Lower lobe of right lung (tissue), 2 donors: ENCODE measurements around the gene TSBP1. TPM values are rescaled to one million over a fixed set of nuclear protein-coding genes. Genes with fewer than 3 reads are reported as not detected.

Source experiments
- ATAC-seq, 2 donors: fragments of 200-7000 bp; cut with Tn5 transposase; one replicate each; pipeline ENCODE4 v1.9.1; 2020 to 2022; ENCODE audit warnings: mild to moderate bottlenecking in 2 of 2, moderate library complexity in 2 of 2
- DNase-seq: peaks from one replicate; pipeline ENCODE4 v3.0.0-alpha.2; 2020
- H3K27ac ChIP-seq: fragments of 200-600 bp; one replicate; pipeline ENCODE4 v1.8.0; 2022
- H3K27me3 ChIP-seq: fragments of 200-600 bp; one replicate; pipeline ENCODE4 v1.8.0; 2022; ENCODE audit warnings: low read depth
- H3K36me3 ChIP-seq: fragments of 200-600 bp; one replicate; pipeline ENCODE4 v1.8.0; 2022; ENCODE audit warnings: mild to moderate bottlenecking
- H3K4me1 ChIP-seq: fragments of 200-600 bp; one replicate; pipeline ENCODE4 v1.8.0; 2022
- H3K4me3 ChIP-seq: fragments of 200-600 bp; one replicate; pipeline ENCODE4 v1.8.0; 2022; ENCODE audit warnings: mild to moderate bottlenecking
- H3K9me3 ChIP-seq: fragments of 200-600 bp; one replicate; pipeline ENCODE4 v1.8.0; 2022
- CTCF ChIP-seq: fragments of 200-600 bp; IDR thresholded peaks from one replicate; pipeline ENCODE4 v1.8.0; 2022; ENCODE audit warnings: antibody characterized with exemption, mild to moderate bottlenecking
- intact Hi-C: fragments of 100-400 bp; cut with DNase I; formaldehyde crosslinking; loops from one replicate; pipeline ENCODE4 v1.11.0; 2022
- total RNA-seq: library from RNA; stranded (reverse); fragmentation: NEBNext Ultra II Directional; extraction: Animal tissue kit (Norgen Biotek cat#: 25700); gene quantifications from one replicate; pipeline ENCODE4 v1.2.1, GENCODE V29; 2021
- donor health status: DM: no; HTN: yes; CAD: no; lungs with severe emphysema.

The TSBP1 gene
- total RNA-seq, 1 donor from 2014 or later = not detected

GRCh38 chr6:32244270-32244669 lies 127.4 kb downstream of the TSBP1 start:
- H3K4me3 ChIP-seq = no peak overlapping the region
- H3K36me3 ChIP-seq = no peaks in the 10 kb centered on the region
- H3K27me3 ChIP-seq = no peaks in the 10 kb centered on the region
- peaks cover 16% of the 10 kb centered on the region for H3K4me1 ChIP-seq
- TF ChIP-seq CTCF = no peak
- intact Hi-C loops = no loop called here
- DNase-seq (no peak), ATAC-seq (peak; percentile 45 to 57)
- H3K9me3 ChIP-seq = no peaks in the 10 kb centered on the region
- H3K27ac ChIP-seq = peak overlapping the region; percentile 69

Other genes with a start within 250 kb of the TSBP1 start
- gene ATF6B, start 243.7 kb downstream of the TSBP1 start, total RNA-seq = 83.7 TPM
- gene FKBPL, start 241.6 kb downstream of the TSBP1 start, total RNA-seq = 5.8 TPM
- 1.2 TPM for gene PRRT1, start 220.0 kb downstream of the TSBP1 start, total RNA-seq
- gene PPT2, start 217.8 kb downstream of the TSBP1 start, total RNA-seq = 13.7 TPM
- 13.4 TPM for gene EGFL8, start 207.3 kb downstream of the TSBP1 start, total RNA-seq
- gene AGPAT1, start 195.8 kb downstream of the TSBP1 start, total RNA-seq = 51.2 TPM
- 44.9 TPM for gene RNF5, start 193.5 kb downstream of the TSBP1 start, total RNA-seq
- gene AGER, start 187.7 kb downstream of the TSBP1 start, total RNA-seq = 882 TPM
- 89.2 TPM for gene PBX2, start 181.7 kb downstream of the TSBP1 start, total RNA-seq
- 76.2 TPM for gene GPSM3, start 179.3 kb downstream of the TSBP1 start, total RNA-seq
- gene NOTCH4, start 147.8 kb downstream of the TSBP1 start, total RNA-seq = 63.6 TPM
- gene BTNL2, start 35.3 kb upstream of the TSBP1 start, total RNA-seq = not detected
- gene HLA-DRA, start 68.0 kb upstream of the TSBP1 start, total RNA-seq = 2,056 TPM
- gene HLA-DRB5, start 158.4 kb upstream of the TSBP1 start, total RNA-seq = 279 TPM
- gene HLA-DRB1, start 217.9 kb upstream of the TSBP1 start, total RNA-seq = 480 TPM